H1 (cell line): ENCODE measurements around the gene SYNDIG1. TPM values are rescaled to one million over a fixed set of nuclear protein-coding genes. Genes with fewer than 3 reads are reported as not detected.
A peak's percentile ranks its signal among the peaks of the same experiment; 100 is the strongest.

Experiments used
- CTCF ChIA-PET: fragments of 300-600 bp; sonication (Branson Sonifier 250); formaldehyde crosslinking; loops from one replicate; lab custom pipeline; 2021; ENCODE audit not compliant: partially characterized antibody; lab: Charles Lee
- POLR2A ChIA-PET: fragments of 300-600 bp; sonication (Branson Sonifier 250); formaldehyde crosslinking; loops from one replicate; lab custom pipeline; 2021; ENCODE audit warnings: inconsistent platforms; ENCODE audit not compliant: partially characterized antibody; lab: Charles Lee
- DNase-seq, 2 experiments: peaks; one replicate each; pipeline versions ENCODE4 v3.0.0 to v3.0.0-alpha.2; 2010 to 2022; ENCODE audit warnings: low spot score in 2 of 2, low read depth in 1 of 2, mixed read lengths in 1 of 2
- FAIRE-seq: peaks from 2 replicates; lab custom pipeline; 2011; peaks lifted over from hg19 to GRCh38; lab: Jason Lieb, UNC
- H2AFZ ChIP-seq: 2 replicates; pipeline ENCODE4 v1.8.1; 2012; ENCODE audit warnings: low read length, inconsistent platforms
- H2AK5ac ChIP-seq: 2 replicates; pipeline ENCODE4 v1.6.1; 2013; ENCODE audit warnings: low read depth, low read length
- H2BK120ac ChIP-seq: replicated peaks from 2 replicates; pipeline ENCODE3; 2013; ENCODE audit warnings: low read depth, low read length, inconsistent platforms
- H2BK12ac ChIP-seq: 2 replicates; pipeline ENCODE4 v1.6.1; 2013; ENCODE audit warnings: low read depth, low read length
- H2BK15ac ChIP-seq: 2 replicates; pipeline ENCODE4 v1.6.1; 2013; ENCODE audit warnings: low read length
- H2BK20ac ChIP-seq: 2 replicates; pipeline ENCODE4 v1.6.1; 2013; ENCODE audit warnings: low read length
- H2BK5ac ChIP-seq: 2 replicates; pipeline ENCODE4 v1.6.1; 2013; ENCODE audit warnings: low read depth, low read length
- H3K14ac ChIP-seq: 2 replicates; pipeline ENCODE4 v1.6.1; 2013; ENCODE audit warnings: inconsistent platforms; ENCODE audit not compliant: insufficient read length
- H3K18ac ChIP-seq: 2 replicates; pipeline ENCODE4 v1.6.1; 2013; ENCODE audit warnings: low read length; ENCODE audit errors: extremely low read depth
- H3K23ac ChIP-seq: 2 replicates; pipeline ENCODE4 v1.6.1; 2013; ENCODE audit warnings: inconsistent platforms; ENCODE audit not compliant: insufficient read length
- H3K23me2 ChIP-seq: 2 replicates; pipeline ENCODE4 v1.6.1; 2013; ENCODE audit warnings: low read depth, low read length
- H3K27ac ChIP-seq: 2 replicates; pipeline ENCODE4 v1.6.1; 2011; ENCODE audit warnings: low read depth, low read length, inconsistent platforms
- H3K27me3 ChIP-seq, 4 experiments: replicated peaks in 1 of 4; 1 replicate in 1 of 4; 2 replicates in 3 of 4; pipeline versions ENCODE4 v1.6.1 to v1.8.1; 2011 to 2013; ENCODE audit warnings: low read length in 3 of 4, mild to moderate bottlenecking in 3 of 4, inconsistent platforms in 2 of 4, mixed read lengths in 2 of 4, moderate library complexity in 1 of 4; ENCODE audit not compliant: control insufficient read depth in 3 of 4, insufficient read depth in 3 of 4; ENCODE audit errors: extremely low read depth in 1 of 4
- H3K36me3 ChIP-seq, 4 experiments: 2 replicates each; pipeline versions ENCODE4 v1.6.1 to v1.8.1; 2011 to 2013; ENCODE audit warnings: mild to moderate bottlenecking in 4 of 4, low read length in 3 of 4, moderate library complexity in 2 of 4, control low read depth in 1 of 4, inconsistent platforms in 1 of 4; ENCODE audit not compliant: insufficient read depth in 4 of 4, control insufficient read depth in 2 of 4
- H3K4ac ChIP-seq: replicated peaks from 2 replicates; pipeline ENCODE3; 2013; ENCODE audit warnings: low read length, low read depth, mixed read lengths, inconsistent platforms; ENCODE audit not compliant: insufficient read length
- H3K4me1 ChIP-seq, 4 experiments: replicated peaks in 1 of 4; 1 replicate in 1 of 4; 2 replicates in 3 of 4; pipeline versions ENCODE4 v1.6.1 to v1.8.1; 2011 to 2013; ENCODE audit warnings: low read length in 3 of 4, inconsistent platforms in 2 of 4, mixed read lengths in 1 of 4; ENCODE audit not compliant: insufficient read depth in 4 of 4, control insufficient read depth in 3 of 4
- H3K4me2 ChIP-seq, 2 experiments: 2 replicates each; pipeline versions ENCODE4 v1.6.1 to v1.8.1; 2011 to 2013; ENCODE audit warnings: low read depth in 2 of 2, low read length in 2 of 2, control low read depth in 1 of 2, inconsistent platforms in 1 of 2, mild to moderate bottlenecking in 1 of 2; ENCODE audit not compliant: insufficient read depth in 1 of 2
- H3K4me3 ChIP-seq, 4 experiments: fragments of 200-600, 300-600 bp in 1 of 4; sonication (generic), shearing (Covaris generic), sonication (Bioruptor Twin) in 1 of 4; 2 replicates each; pipeline versions ENCODE4 v1.5.1 to v1.8.1; 2011 to 2016; ENCODE audit warnings: low read length in 4 of 4, low read depth in 3 of 4, control low read depth in 2 of 4, inconsistent platforms in 2 of 4, mild to moderate bottlenecking in 2 of 4, mixed read lengths in 1 of 4, moderate library complexity in 1 of 4; ENCODE audit not compliant: insufficient read depth in 2 of 4; ENCODE audit errors: extremely low read depth in 1 of 4
- H3K56ac ChIP-seq: replicated peaks from 2 replicates; pipeline ENCODE3; 2013; ENCODE audit warnings: low read depth, mild to moderate bottlenecking, mixed read lengths, low read length, inconsistent platforms; ENCODE audit not compliant: insufficient read length
- H3K79me1 ChIP-seq: 2 replicates; pipeline ENCODE4 v1.6.1; 2013; ENCODE audit warnings: low read depth, low read length, control low read depth
- H3K79me2 ChIP-seq, 2 experiments: 2 replicates each; pipeline versions ENCODE4 v1.6.1 to v1.8.1; 2012 to 2013; ENCODE audit warnings: low read length in 2 of 2, mild to moderate bottlenecking in 2 of 2, inconsistent platforms in 1 of 2; ENCODE audit not compliant: insufficient read depth in 2 of 2, control insufficient read depth in 1 of 2
- H3K9ac ChIP-seq, 4 experiments: replicated peaks in 1 of 4; 1 replicate in 1 of 4; 2 replicates in 3 of 4; pipeline versions ENCODE4 v1.6.1 to v1.8.1; 2011 to 2013; ENCODE audit warnings: low read depth in 3 of 4, low read length in 3 of 4, control low read depth in 2 of 4, mild to moderate bottlenecking in 2 of 4, moderate library complexity in 2 of 4, inconsistent platforms in 1 of 4; ENCODE audit errors: extremely low read depth in 1 of 4
- H3K9me3 ChIP-seq, 2 experiments: 2 replicates each; pipeline versions ENCODE4 v1.6.1 to v1.8.1; 2012 to 2013; ENCODE audit warnings: mild to moderate bottlenecking in 2 of 2, moderate library complexity in 2 of 2, control low read depth in 1 of 2, inconsistent platforms in 1 of 2, low read depth in 1 of 2, low read length in 1 of 2, mixed read lengths in 1 of 2; ENCODE audit not compliant: insufficient read depth in 2 of 2
- H4K20me1 ChIP-seq, 2 experiments: replicated peaks in 1 of 2; 2 replicates each; pipeline versions ENCODE3 to v1.8.1; 2011 to 2013; ENCODE audit warnings: inconsistent platforms in 2 of 2, low read length in 2 of 2, mild to moderate bottlenecking in 1 of 2; ENCODE audit not compliant: insufficient read depth in 2 of 2, control insufficient read depth in 1 of 2
- H4K5ac ChIP-seq: 2 replicates; pipeline ENCODE4 v1.6.1; 2013; ENCODE audit warnings: low read length, low read depth, mixed read lengths, inconsistent platforms; ENCODE audit not compliant: insufficient read length
- H4K8ac ChIP-seq: 2 replicates; pipeline ENCODE4 v1.8.0; 2013; ENCODE audit warnings: mild to moderate bottlenecking, moderate library complexity, low read length, inconsistent platforms; ENCODE audit not compliant: insufficient read depth; ENCODE audit errors: extremely low read depth
- H4K91ac ChIP-seq: replicated peaks from 2 replicates; pipeline ENCODE3; 2013; ENCODE audit warnings: low read length, mixed read lengths, inconsistent platforms; ENCODE audit not compliant: insufficient read length
- CBX8 ChIP-seq: fragments of 300-800, 300-1000 bp; sonication (generic); IDR thresholded peaks from 2 replicates; pipeline ENCODE4 v1.7.1; 2016; ENCODE audit warnings: low read depth, low read length, borderline replicate concordance
- GABPA ChIP-seq: IDR thresholded peaks from 2 replicates; pipeline ENCODE4 v1.6.1; 2011; ENCODE audit warnings: mild to moderate bottlenecking, low read length, moderate library complexity, borderline replicate concordance; ENCODE audit not compliant: insufficient read depth
- KDM4A ChIP-seq: IDR thresholded peaks from one replicate; pipeline ENCODE4 v1.7.1; 2012; ENCODE audit warnings: low read depth, mild to moderate bottlenecking, moderate library complexity, low read length, inconsistent platforms; ENCODE audit not compliant: severe bottlenecking
- RFX5 ChIP-seq: IDR thresholded peaks from 2 replicates; pipeline ENCODE4 v1.6.1; 2011; ENCODE audit warnings: low read depth, low read length, improper control_type of control experiment, borderline replicate concordance
- SAP30 ChIP-seq: fragments of 300-600 bp; sonication (generic); IDR thresholded peaks from 2 replicates; pipeline ENCODE4 v1.7.1; 2012; ENCODE audit warnings: low read length, moderate library complexity, mild to moderate bottlenecking, inconsistent platforms; ENCODE audit not compliant: insufficient read depth, insufficient replicate concordance
- SP1 ChIP-seq: IDR thresholded peaks from 2 replicates; pipeline ENCODE4 v1.6.1; 2011; ENCODE audit warnings: low read depth, low read length
- SUZ12 ChIP-seq: fragments of 200-600 bp; sonication (generic); IDR thresholded peaks from 2 replicates; pipeline ENCODE4 v1.6.1; 2012; ENCODE audit warnings: mild to moderate bottlenecking, inconsistent platforms, low read length, moderate library complexity, mixed read lengths
- TAF1 ChIP-seq: IDR thresholded peaks from 2 replicates; pipeline ENCODE4 v1.6.1; 2011; ENCODE audit warnings: mild to moderate bottlenecking, low read depth, low read length
- TAF7 ChIP-seq: optimal IDR thresholded peaks from 2 replicates; pipeline ENCODE3; 2011; ENCODE audit warnings: low read depth, mild to moderate bottlenecking, inconsistent platforms, low read length, moderate library complexity, borderline replicate concordance
- WGBS, 2 experiments: shearing (Covaris generic) in 1 of 2; methylation state at CpG; one replicate each; pipeline versions ENCODE4 v1.1.6 to v1.1.7; 2013 to 2015; ENCODE audit warnings: low lambda C conversion rate in 2 of 2, mixed read lengths in 2 of 2, inconsistent platforms in 1 of 2, low coverage in 1 of 2, missing lambda C conversion rate in 1 of 2; ENCODE audit not compliant: insufficient replicate concordance in 2 of 2, insufficient coverage in 1 of 2, insufficient read length in 1 of 2; ENCODE audit errors: extremely low coverage in 1 of 2, missing lambda C conversion rate in 1 of 2; 5-methylcytosine and 5-hydroxymethylcytosine counted together
- polyA plus RNA-seq, 7 experiments: library from polyadenylated mRNA; depleted of rRNA in 3 of 7; stranded (reverse) in 5 of 7; unstranded in 2 of 7; fragments of >200 nt in 5 of 7; fragments of 200-250 nt in 2 of 7; gene quantifications; 1 replicate in 5 of 7; 2 replicates in 1 of 7; 4 replicates in 1 of 7; pipeline versions ENCODE4 v1.2.1 to v1.2.3, GENCODE V29; 2011 to 2013; ENCODE audit warnings: missing spikeins in 2 of 7, mixed read lengths in 2 of 7
- total RNA-seq: library from RNA; stranded (reverse); fragmentation: NEBNext Ultra II Directional; extraction: Animal tissue kit (Norgen Biotek cat#: 25700); gene quantifications from 2 replicates; pipeline ENCODE4 v1.2.1, GENCODE V29; 2021
- TF ChIP-seq, protein P1 (sequence below): IDR thresholded peaks from 2 replicates; pipeline ENCODE4 v1.6.1; 2012; ENCODE audit warnings: low read length, inconsistent platforms

The SYNDIG1 gene
- total and polyA plus RNA-seq, 2 of the 8 experiments (the other 6 are each of a cell fraction or from before 2014, with no cell fraction given), result 6.5 to 7.8 TPM

GRCh38 chr20:24456398-24456781 is 13.0 kb upstream of the SYNDIG1 start:
- Histone ChIP-seq H3K27ac (no peak overlapping the region), H2BK5ac (no peak overlapping the region), H4K20me1 (no peaks in the 10 kb centered on the region), H4K5ac (no peak overlapping the region), H2BK15ac (no peak overlapping the region), H2BK120ac (no peak overlapping the region), H3K4me3 (no peak overlapping the region), H3K4me2 (no peak overlapping the region), H3K56ac (no peak overlapping the region), H3K27me3 (peaks cover 0 to 5% (median 0%) of the 10 kb centered on the region in 4 experiments; a peak in 2 of 7 replicates), H3K23ac (no peak overlapping the region), H3K18ac (no peak overlapping the region; the same call in 1 of the 2 replicates), H3K4me1 (peaks cover 6 to 15% (median 10%) of the 10 kb centered on the region in 4 experiments; a peak in 6 of 7 replicates), H2AFZ (no peak overlapping the region), H2AK5ac (no peak overlapping the region), H3K36me3 (no peaks in the 10 kb centered on the region), H3K9me3 (no peaks in the 10 kb centered on the region), H3K4ac (no peak overlapping the region), H4K8ac (no peak overlapping the region), H4K91ac (no peak overlapping the region), H2BK20ac (no peak overlapping the region), H3K14ac (no peak overlapping the region), H3K79me2 (no peaks in the 10 kb centered on the region), H3K23me2 (no peaks in the 10 kb centered on the region), H3K79me1 (no peaks in the 10 kb centered on the region), H2BK12ac (0 out of 2 replicates have a peak overlapping the region, but pooled peaks have one; percentile 6), H3K9ac (no peak overlapping the region)
- TF ChIP-seq GABPA (no peak), TAF7 (no peak), KDM4A (no peak), SUZ12 (no peak), SAP30 (no peak), CBX8 (no peak), RFX5 (no peak), SP1 (no peak), TAF1 (no peak)
- TF ChIP-seq, protein P1, sequence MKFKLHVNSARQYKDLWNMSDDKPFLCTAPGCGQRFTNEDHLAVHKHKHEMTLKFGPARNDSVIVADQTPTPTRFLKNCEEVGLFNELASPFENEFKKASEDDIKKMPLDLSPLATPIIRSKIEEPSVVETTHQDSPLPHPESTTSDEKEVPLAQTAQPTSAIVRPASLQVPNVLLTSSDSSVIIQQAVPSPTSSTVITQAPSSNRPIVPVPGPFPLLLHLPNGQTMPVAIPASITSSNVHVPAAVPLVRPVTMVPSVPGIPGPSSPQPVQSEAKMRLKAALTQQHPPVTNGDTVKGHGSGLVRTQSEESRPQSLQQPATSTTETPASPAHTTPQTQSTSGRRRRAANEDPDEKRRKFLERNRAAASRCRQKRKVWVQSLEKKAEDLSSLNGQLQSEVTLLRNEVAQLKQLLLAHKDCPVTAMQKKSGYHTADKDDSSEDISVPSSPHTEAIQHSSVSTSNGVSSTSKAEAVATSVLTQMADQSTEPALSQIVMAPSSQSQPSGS, result no peak
- no peak for DNase-seq
- 75% methylated on average over 3 of the region's 3 CpGs; no CpG with 5 or more reads in 1 of the 2 experiments for WGBS, 2 experiments
- FAIRE-seq, result no peak
- POLR2A ChIA-PET, result no interaction called here
- CTCF ChIA-PET, result interaction anchor here (0.6 to 0.7 kb wide), 2 partner anchors 190 to 221 kb away, joined by 3 read pairs; no protein-coding TSS in a partner anchor
